Measurements from ENCODE around the gene AMFR. TPM values are rescaled to one million over a fixed set of nuclear protein-coding genes. Genes with fewer than 3 reads are reported as not detected.

Gene AMFR
- total RNA-seq, 1 experiment from 2014 or later, result 48.1 TPM

- TF ChIP-seq, protein P1, sequence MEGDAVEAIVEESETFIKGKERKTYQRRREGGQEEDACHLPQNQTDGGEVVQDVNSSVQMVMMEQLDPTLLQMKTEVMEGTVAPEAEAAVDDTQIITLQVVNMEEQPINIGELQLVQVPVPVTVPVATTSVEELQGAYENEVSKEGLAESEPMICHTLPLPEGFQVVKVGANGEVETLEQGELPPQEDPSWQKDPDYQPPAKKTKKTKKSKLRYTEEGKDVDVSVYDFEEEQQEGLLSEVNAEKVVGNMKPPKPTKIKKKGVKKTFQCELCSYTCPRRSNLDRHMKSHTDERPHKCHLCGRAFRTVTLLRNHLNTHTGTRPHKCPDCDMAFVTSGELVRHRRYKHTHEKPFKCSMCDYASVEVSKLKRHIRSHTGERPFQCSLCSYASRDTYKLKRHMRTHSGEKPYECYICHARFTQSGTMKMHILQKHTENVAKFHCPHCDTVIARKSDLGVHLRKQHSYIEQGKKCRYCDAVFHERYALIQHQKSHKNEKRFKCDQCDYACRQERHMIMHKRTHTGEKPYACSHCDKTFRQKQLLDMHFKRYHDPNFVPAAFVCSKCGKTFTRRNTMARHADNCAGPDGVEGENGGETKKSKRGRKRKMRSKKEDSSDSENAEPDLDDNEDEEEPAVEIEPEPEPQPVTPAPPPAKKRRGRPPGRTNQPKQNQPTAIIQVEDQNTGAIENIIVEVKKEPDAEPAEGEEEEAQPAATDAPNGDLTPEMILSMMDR (conservative IDR thresholded peaks at IDR 0.05; ENCODE audit: low read depth, low read length), result no peak
- TF ChIP-seq EZH2 (IDR thresholded peaks at IDR 0.05; ENCODE audit: borderline replicate concordance, low read depth, low read length, poor library complexity, severe bottlenecking), result no peak
- Histone ChIP-seq H3K27ac (ENCODE audit: low read depth, low read length, poor library complexity, severe bottlenecking) (no peak overlapping the region), H3K4me3 (ENCODE audit: low read depth, low read length, poor library complexity, severe bottlenecking) (no peak overlapping the region), H3K27me3 (replicated peaks; ENCODE audit: insufficient read depth, low read depth, low read length, poor library complexity) (no peaks in the 10 kb centered on the region), H3K9me3 (ENCODE audit: low read depth, low read length, poor library complexity, severe bottlenecking) (no peaks in the 10 kb centered on the region), H3K36me3 (ENCODE audit: insufficient read depth, low read length, poor library complexity, severe bottlenecking) (peaks cover 4% of the 10 kb centered on the region), H3K4me1 (ENCODE audit: insufficient read depth, low read length, poor library complexity, severe bottlenecking) (no peaks in the 10 kb centered on the region)
- CTCF ChIA-PET, result no interaction called here
- no TSS peak for BruUV-seq (replicated peaks)
- intact Hi-C loops (cut with micrococcal nuclease; ENCODE audit: unreplicated experiment), result no loop called here
- POLR2A ChIA-PET (ENCODE audit: low non-redundant PET), result no interaction called here
- no peak for DNase-seq (ENCODE audit: low spot score)
These were observed 59.8 kb downstream of the AMFR start for GRCh38 chr16:56365552-56365951.

DNA sequence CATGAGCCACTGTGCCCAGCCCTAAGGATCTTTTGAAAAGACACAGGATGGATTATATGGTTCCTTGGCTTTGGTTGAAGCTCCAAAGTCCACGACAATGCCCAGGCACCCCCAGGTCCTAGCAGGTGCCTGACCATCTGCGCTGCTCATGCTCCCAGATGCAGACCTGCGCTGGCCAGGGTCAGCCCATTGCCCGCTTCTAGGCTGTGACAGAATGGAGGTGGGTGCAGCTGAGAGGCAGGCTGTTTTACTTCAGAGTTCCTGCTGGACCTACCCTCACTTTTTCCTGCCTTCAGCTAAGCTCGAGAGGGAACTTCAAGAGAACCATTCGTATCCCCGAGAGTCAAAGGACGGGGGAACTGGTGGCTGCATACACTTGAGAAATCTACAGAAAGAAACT, 60.5 kb downstream of the AMFR start:
- ChIA-PET CTCF (no interaction called here), POLR2A (ENCODE audit: low non-redundant PET) (no interaction called here)
- H3K9me3 ChIP-seq (ENCODE audit: low read depth, low read length, poor library complexity, severe bottlenecking), result no peaks in the 10 kb centered on the region
- H3K27ac ChIP-seq (ENCODE audit: low read depth, low read length, poor library complexity, severe bottlenecking), result no peak overlapping the region
- intact Hi-C loops (cut with micrococcal nuclease; ENCODE audit: unreplicated experiment), result no loop called here
- H3K4me1 ChIP-seq (ENCODE audit: insufficient read depth, low read length, poor library complexity, severe bottlenecking), result no peaks in the 10 kb centered on the region
- peaks cover 4% of the 10 kb centered on the region for H3K36me3 ChIP-seq (ENCODE audit: insufficient read depth, low read length, poor library complexity, severe bottlenecking)
- H3K4me3 ChIP-seq (ENCODE audit: low read depth, low read length, poor library complexity, severe bottlenecking), result no peak overlapping the region
- DNase-seq (ENCODE audit: low spot score), result no peak
- no peaks in the 10 kb centered on the region for H3K27me3 ChIP-seq (replicated peaks; ENCODE audit: insufficient read depth, low read depth, low read length, poor library complexity)
- BruUV-seq (replicated peaks), result no TSS peak
- no peak for TF ChIP-seq EZH2 (IDR thresholded peaks at IDR 0.05; ENCODE audit: borderline replicate concordance, low read depth, low read length, poor library complexity, severe bottlenecking)
- TF ChIP-seq, protein P1 (conservative IDR thresholded peaks at IDR 0.05; ENCODE audit: low read depth, low read length), result no peak

DNA sequence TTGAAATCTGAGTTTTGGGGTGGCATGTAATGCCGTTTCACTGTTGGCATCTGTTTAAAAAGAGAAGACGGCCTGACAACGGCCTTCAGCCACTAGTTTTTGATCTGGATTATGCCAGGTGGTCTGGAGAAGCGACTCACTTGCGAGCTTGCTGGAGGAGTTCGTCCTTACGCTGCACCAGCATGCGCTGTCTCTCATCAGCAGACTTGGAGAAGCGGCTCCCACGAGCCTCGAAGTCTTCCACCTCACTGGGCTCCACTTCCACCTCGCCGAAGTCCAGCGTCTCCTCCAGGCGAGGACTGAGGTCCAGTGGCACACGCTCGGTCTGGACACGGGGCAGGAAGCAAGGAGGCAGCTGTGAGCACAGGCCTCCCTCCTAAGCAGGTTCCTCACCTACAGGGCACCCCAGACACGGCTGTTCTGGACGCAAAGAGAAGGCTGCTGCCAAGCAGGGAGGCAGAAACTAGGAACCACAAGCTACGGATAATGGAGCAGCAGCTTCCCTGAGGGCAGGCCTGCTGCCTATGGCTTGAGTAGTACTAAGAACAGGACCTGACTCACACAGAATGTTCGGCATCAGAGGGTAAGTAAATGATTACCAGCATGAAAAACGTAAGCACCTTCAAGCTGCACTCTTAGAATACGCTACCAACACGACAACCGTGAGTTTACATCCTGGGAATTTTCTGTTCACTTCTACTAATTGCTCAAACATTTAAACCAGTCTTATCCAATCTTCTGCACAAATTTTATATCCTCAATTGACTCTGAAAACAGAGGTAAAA, 61.4 kb downstream of the AMFR start:
- no peak for DNase-seq (ENCODE audit: low spot score)
- no peaks in the 10 kb centered on the region for H3K9me3 ChIP-seq (ENCODE audit: low read depth, low read length, poor library complexity, severe bottlenecking)
- H3K27me3 ChIP-seq (replicated peaks; ENCODE audit: insufficient read depth, low read depth, low read length, poor library complexity), result no peaks in the 10 kb centered on the region
- H3K4me1 ChIP-seq (ENCODE audit: insufficient read depth, low read length, poor library complexity, severe bottlenecking), result no peaks in the 10 kb centered on the region
- TF ChIP-seq EZH2 (IDR thresholded peaks at IDR 0.05; ENCODE audit: borderline replicate concordance, low read depth, low read length, poor library complexity, severe bottlenecking), result no peak
- TF ChIP-seq, protein P1 (conservative IDR thresholded peaks at IDR 0.05; ENCODE audit: low read depth, low read length), result no peak
- POLR2A ChIA-PET (ENCODE audit: low non-redundant PET), result no interaction called here
- intact Hi-C loops (cut with micrococcal nuclease; ENCODE audit: unreplicated experiment), result no loop called here
- no peak overlapping the region for H3K4me3 ChIP-seq (ENCODE audit: low read depth, low read length, poor library complexity, severe bottlenecking)
- no TSS peak for BruUV-seq (replicated peaks)
- H3K36me3 ChIP-seq (ENCODE audit: insufficient read depth, low read length, poor library complexity, severe bottlenecking), result peaks cover 4% of the 10 kb centered on the region
- no peak overlapping the region for H3K27ac ChIP-seq (ENCODE audit: low read depth, low read length, poor library complexity, severe bottlenecking)
- CTCF ChIA-PET, result no interaction called here
